B cell (primary cell): Measurements from ENCODE around the gene ABCC1. TPM values are rescaled to one million over a fixed set of nuclear protein-coding genes. Genes with fewer than 3 reads are reported as not detected.
"Not testable (repeated sequence)": the region's sequence is repeated elsewhere in the genome, so short reads cannot be mapped to it uniquely, and the experiment has no call there.

Source experiments
- ATAC-seq: fragments of 200-7000 bp; cut with Tn5 transposase; one replicate; pipeline ENCODE4 v1.10.0; 2021; ENCODE audit warnings: low read depth, mild to moderate bottlenecking, moderate number of reproducible peaks, moderate library complexity
- CTCF ChIA-PET: fragments of 350-600 bp; sonication (Branson Sonifier 250); formaldehyde crosslinking; loops from one replicate; lab custom pipeline; 2021; ENCODE audit warnings: antibody characterized with exemption, inconsistent platforms; lab: Charles Lee
- POLR2A ChIA-PET: fragments of 350-600 bp; sonication (Branson Sonifier 250); formaldehyde crosslinking; loops from one replicate; lab custom pipeline; 2021; ENCODE audit warnings: antibody characterized with exemption; lab: Charles Lee
- DNase-seq: peaks from one replicate; pipeline ENCODE4 v3.0.0; 2013
- H2AFZ ChIP-seq: 2 replicates; pipeline ENCODE4 v1.6.1; 2012; ENCODE audit warnings: mild to moderate bottlenecking, low read depth, low read length; ENCODE audit not compliant: insufficient read depth, poor library complexity, severe bottlenecking
- H3K27ac ChIP-seq, 2 donors: 1 replicate in 1 of 2; 2 replicates in 1 of 2; pipeline ENCODE4 v1.5.1; 2012 to 2013; ENCODE audit warnings: low read length in 2 of 2, mild to moderate bottlenecking in 2 of 2, moderate library complexity in 1 of 2
- H3K27me3 ChIP-seq, 4 experiments: fragments of 200-600 bp in 1 of 4; sonication (generic) in 1 of 4; replicated peaks in 1 of 4; 1 replicate in 2 of 4; 2 replicates in 2 of 4; pipeline versions ENCODE4 v1.6.1 to v1.7.0; 2013 to 2016; ENCODE audit warnings: low read length in 3 of 4, mild to moderate bottlenecking in 2 of 4, mixed read lengths in 1 of 4, moderate library complexity in 1 of 4; ENCODE audit not compliant: insufficient read depth in 4 of 4, control insufficient read depth in 3 of 4; ENCODE audit errors: control extremely low read depth in 1 of 4
- H3K36me3 ChIP-seq, 2 experiments: replicated peaks in 1 of 2; 1 replicate in 1 of 2; 2 replicates in 1 of 2; pipeline versions ENCODE4 v1.6.1 to v1.7.1; 2013; ENCODE audit warnings: low read length in 1 of 2; ENCODE audit not compliant: insufficient read depth in 2 of 2, control insufficient read depth in 1 of 2; ENCODE audit errors: control extremely low read depth in 1 of 2, extremely low read depth in 1 of 2
- H3K4me1 ChIP-seq, 2 donors: fragments of 200-600 bp in 1 of 2; sonication (generic) in 1 of 2; 1 replicate in 1 of 2; 2 replicates in 1 of 2; pipeline versions ENCODE4 v1.5.1 to v1.6.1; 2013 to 2017; ENCODE audit warnings: low read length in 2 of 2; ENCODE audit not compliant: control insufficient read depth in 2 of 2, insufficient read depth in 2 of 2
- H3K4me2 ChIP-seq: replicated peaks from 2 replicates; pipeline ENCODE3; 2012; ENCODE audit warnings: mild to moderate bottlenecking, low read depth, low read length; ENCODE audit not compliant: poor library complexity, severe bottlenecking
- H3K4me3 ChIP-seq, 5 experiments: fragments of 200-600 bp in 1 of 5; sonication (generic) in 1 of 5; 1 replicate in 3 of 5; 2 replicates in 2 of 5; pipeline versions ENCODE4 v1.5.1 to v1.7.0; 2011 to 2016; ENCODE audit warnings: low read length in 4 of 5, mild to moderate bottlenecking in 4 of 5, low read depth in 2 of 5, control low read depth in 1 of 5, moderate library complexity in 1 of 5; ENCODE audit not compliant: insufficient read depth in 1 of 5; ENCODE audit errors: control extremely low read depth in 1 of 5, extremely low read depth in 1 of 5
- H3K79me2 ChIP-seq: fragments of 200-600 bp; sonication (generic); one replicate; pipeline ENCODE4 v1.6.0; 2016; ENCODE audit warnings: low read length; ENCODE audit not compliant: control insufficient read depth, insufficient read depth
- H3K9ac ChIP-seq: fragments of 200-600 bp; sonication (generic); 2 replicates; pipeline ENCODE4 v1.6.1; 2017; ENCODE audit warnings: mild to moderate bottlenecking, low read length, moderate library complexity
- H3K9me3 ChIP-seq, 3 donors: one replicate each; pipeline versions ENCODE4 v1.6.1 to v1.7.1; 2013; ENCODE audit warnings: low read length in 2 of 3; ENCODE audit not compliant: control insufficient read depth in 2 of 3, insufficient read depth in 1 of 3; ENCODE audit errors: control extremely low read depth in 1 of 3
- H4K20me1 ChIP-seq: 2 replicates; pipeline ENCODE4 v1.6.0; 2012; ENCODE audit warnings: mild to moderate bottlenecking, low read length; ENCODE audit not compliant: insufficient read depth, control insufficient read depth, poor library complexity, severe bottlenecking
- H3K27ac Mint-ChIP-seq: one replicate; pipeline ENCODE4 v1.8.0; 2021; ENCODE audit warnings: mixed read lengths
- H3K27me3 Mint-ChIP-seq: one replicate; pipeline ENCODE4 v1.8.0; 2021; ENCODE audit warnings: mixed read lengths
- H3K4me1 Mint-ChIP-seq: one replicate; pipeline ENCODE4 v1.8.0; 2021; ENCODE audit warnings: mixed read lengths
- H3K4me3 Mint-ChIP-seq: one replicate; pipeline ENCODE4 v1.8.0; 2021; ENCODE audit warnings: mixed read lengths
- H3K9me3 Mint-ChIP-seq: one replicate; pipeline ENCODE4 v1.8.0; 2022; ENCODE audit warnings: mixed read lengths; ENCODE audit not compliant: insufficient read depth
- CTCF ChIP-seq: fragments of 200-600 bp; IDR thresholded peaks from one replicate; pipeline ENCODE4 v1.8.0; 2022; ENCODE audit warnings: antibody characterized with exemption, mild to moderate bottlenecking
- EZH2 ChIP-seq: IDR thresholded peaks from 2 replicates; pipeline ENCODE4 v1.6.1; 2012; ENCODE audit warnings: borderline replicate concordance, low read depth, mild to moderate bottlenecking, moderate library complexity, low read length; ENCODE audit not compliant: insufficient read depth, poor library complexity, severe bottlenecking
- WGBS: methylation state at CpG from one replicate; pipeline ENCODE4 v1.1.5; 2013; ENCODE audit warnings: missing lambda C conversion rate; ENCODE audit not compliant: insufficient coverage; 5-methylcytosine and 5-hydroxymethylcytosine counted together
- intact Hi-C: fragments of 100-400 bp; cut with micrococcal nuclease; formaldehyde crosslinking; loops from one replicate; pipeline ENCODE4 v1.10.0; 2022
- polyA plus RNA-seq: library from polyadenylated mRNA; depleted of rRNA; stranded (reverse); fragments of >200 nt; gene quantifications from 2 replicates; pipeline ENCODE4 v1.2.3, GENCODE V29; 2012
- total RNA-seq, 2 donors: library from RNA; stranded (reverse); fragments of 120-200 nt in 1 of 2; gene quantifications; 1 replicate in 1 of 2; 2 replicates in 1 of 2; pipeline versions ENCODE4 v1.2.3 to v1.2.4, GENCODE V29; 2013 to 2022

Gene ABCC1
- total and polyA plus RNA-seq, 2 donors (not counting 1 experiment from before 2014, with no cell fraction given) = 21.8 to 73.0 TPM

GRCh38 chr16:15934991-15935390 is 14.4 kb upstream of the ABCC1 start:
- no peak overlapping the region for H3K4me2 ChIP-seq
- POLR2A ChIA-PET = no interaction called here
- no peak overlapping the region for H3K9ac ChIP-seq
- H3K4me3 Mint-ChIP-seq = no peak overlapping the region
- H3K9me3 Mint-ChIP-seq = no peaks in the 10 kb centered on the region
- H4K20me1 ChIP-seq = no peaks in the 10 kb centered on the region
- H3K27ac Mint-ChIP-seq = no peak overlapping the region
- H3K27ac ChIP-seq = no peak overlapping the region
- H3K27me3 Mint-ChIP-seq = peaks cover 4% of the 10 kb centered on the region
- no peaks in the 10 kb centered on the region for H3K4me1 ChIP-seq
- TF ChIP-seq CTCF = no peak
- TF ChIP-seq EZH2 = no peak
- no peaks in the 10 kb centered on the region for H3K27me3 ChIP-seq
- intact Hi-C loops = no loop called here
- no peak for ATAC-seq
- CTCF ChIA-PET = interaction anchor here (1.0 kb wide), 1 partner anchor 13 kb away, joined by 6 read pairs; no protein-coding TSS in a partner anchor
- H3K9me3 ChIP-seq = peaks cover 0 to 4% (median 0%) of the 10 kb centered on the region in 3 donors
- H3K79me2 ChIP-seq = no peaks in the 10 kb centered on the region
- DNase-seq = no peak
- H3K4me3 ChIP-seq = no peak overlapping the region
- no peaks in the 10 kb centered on the region for H3K36me3 ChIP-seq
- no peak overlapping the region for H2AFZ ChIP-seq
- H3K4me1 Mint-ChIP-seq = peaks cover 1% of the 10 kb centered on the region

DNA sequence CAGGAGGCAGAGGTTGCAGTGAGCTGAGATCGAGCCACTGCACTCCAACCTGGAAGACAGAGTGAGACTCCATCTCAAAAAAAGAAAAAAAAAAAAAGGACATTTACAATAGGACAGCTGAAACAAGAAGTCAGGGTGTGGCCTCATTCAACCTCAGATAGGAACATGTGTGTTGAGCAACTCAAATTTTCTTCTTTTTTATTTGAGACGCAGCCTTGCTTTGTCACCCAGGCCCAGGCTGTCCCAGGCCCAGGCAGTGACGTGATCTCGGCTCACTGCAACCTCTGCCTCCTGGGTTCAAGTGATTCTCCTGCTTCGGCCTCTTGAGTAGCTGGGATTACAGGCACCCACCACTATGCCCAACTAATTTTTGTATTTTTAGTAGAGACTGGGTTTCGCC is 12.6 kb upstream of the ABCC1 start:
- H3K9me3 Mint-ChIP-seq, H3K4me2 ChIP-seq, H3K79me2 ChIP-seq, H2AFZ ChIP-seq, H3K4me3 ChIP-seq, H3K4me3 Mint-ChIP-seq, DNase-seq, H3K36me3 ChIP-seq, H3K27me3 ChIP-seq, H3K4me1 Mint-ChIP-seq, H3K9ac ChIP-seq, POLR2A ChIA-PET, H3K4me1 ChIP-seq, H3K27ac ChIP-seq, ATAC-seq, H3K27ac Mint-ChIP-seq, intact Hi-C loops, CTCF ChIA-PET, H4K20me1 ChIP-seq, H3K27me3 Mint-ChIP-seq, H3K9me3 ChIP-seq: not testable (repeated sequence)
- WGBS = no CpG with 5 or more reads among the region's 6 CpGs
